HepG2 (cell line): ENCODE results near the gene GALNT9.

Source experiments
- CEBPZ ChIP-seq: IDR thresholded peaks from 2 replicates; pipeline ENCODE4 v1.6.1; 2012; ENCODE audit warnings: low read length, improper control_type of control experiment
- EZH2 ChIP-seq: conservative IDR thresholded peaks from 2 replicates; pipeline ENCODE4 v1.6.1; 2012; ENCODE audit warnings: mild to moderate bottlenecking, low read depth, low read length, moderate library complexity
- GTF2F1 ChIP-seq: fragments of 150-350 bp; IDR thresholded peaks from 2 replicates; pipeline ENCODE4 v1.6.1; 2014; ENCODE audit warnings: low read length
- HMG20A ChIP-seq: IDR thresholded peaks from 2 replicates; pipeline ENCODE4 v1.6.1; 2016; ENCODE audit warnings: borderline replicate concordance
- MAX ChIP-seq: IDR thresholded peaks from 2 replicates; pipeline ENCODE4 v1.6.1; 2012; ENCODE audit warnings: inconsistent platforms
- MTF1 ChIP-seq: sonication (generic); formaldehyde crosslinking; IDR thresholded peaks from 2 replicates; pipeline ENCODE4 v1.5.0; 2020; ENCODE audit warnings: missing genetic modification reagents
- REST ChIP-seq, 2 experiments: IDR thresholded peaks; 2 replicates each; pipeline ENCODE4 v1.6.1; 2011 to 2012; ENCODE audit warnings: low read length in 2 of 2, borderline replicate concordance in 1 of 2, low read depth in 1 of 2, mild to moderate bottlenecking in 1 of 2, moderate library complexity in 1 of 2
- SOX5 ChIP-seq: IDR thresholded peaks from 2 replicates; pipeline ENCODE4 v1.6.1; 2016; ENCODE audit warnings: borderline replicate concordance
- ZBTB1 ChIP-seq: sonication (generic); formaldehyde crosslinking; IDR thresholded peaks from 2 replicates; pipeline ENCODE4 v1.4.0; 2020; ENCODE audit warnings: missing genetic modification reagents, borderline replicate concordance

GRCh38 chr12:132259364-132259871 lies 70.0 kb downstream of the GALNT9 start:
- no peak for TF ChIP-seq EZH2
- TF ChIP-seq MTF1 (CRISPR knock-in tag) = no peak
- no peak for TF ChIP-seq HMG20A
- no peak for TF ChIP-seq MAX
- no peak for TF ChIP-seq REST (IDR thresholded peaks at IDR 0.05; ENCODE audit: borderline replicate concordance in 1 of 2, low read depth in 1 of 2, low read length in 2 of 2)
- TF ChIP-seq ZBTB1 = no peak
- no peak for TF ChIP-seq GTF2F1
- TF ChIP-seq SOX5 (CRISPR knock-in tag) = no peak
- TF ChIP-seq CEBPZ = no peak
